ENCODE data around the gene EIF3B. TPM values are rescaled to one million over a fixed set of nuclear protein-coding genes. Genes with fewer than 3 reads are reported as not detected.

EIF3B gene
- total RNA-seq, 1 experiment from 2014 or later = 364 TPM

DNA sequence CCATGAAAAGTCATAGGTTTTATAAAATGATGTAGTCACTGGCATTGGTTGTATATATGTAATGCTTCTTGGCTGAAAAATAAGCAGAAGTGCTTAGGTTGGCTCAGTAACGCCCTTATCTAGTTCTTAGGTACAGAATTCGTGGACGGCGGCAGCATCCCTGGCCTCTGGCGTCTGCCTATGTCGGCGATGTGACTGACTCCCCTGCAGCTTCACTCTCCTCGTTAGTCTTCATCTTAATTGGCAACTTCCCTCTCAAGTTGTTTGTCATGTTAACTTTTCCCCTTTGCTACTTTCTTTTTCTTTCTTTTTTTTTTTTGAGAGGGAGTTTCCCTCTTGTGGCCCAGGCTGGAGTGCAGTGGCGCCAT is 67.3 kb downstream of the EIF3B start:
- ChIA-PET CTCF (no interaction called here), POLR2A (ENCODE audit: low non-redundant PET) (no interaction called here)
- no peak overlapping the region for H3K4me3 ChIP-seq (ENCODE audit: low read depth, low read length, poor library complexity, severe bottlenecking)
- no peaks in the 10 kb centered on the region for H3K36me3 ChIP-seq (ENCODE audit: insufficient read depth, low read length, poor library complexity, severe bottlenecking)
- no peak overlapping the region for H3K27ac ChIP-seq (ENCODE audit: low read depth, low read length, poor library complexity, severe bottlenecking)
- BruUV-seq (replicated peaks) = no TSS peak
- no peaks in the 10 kb centered on the region for H3K4me1 ChIP-seq (ENCODE audit: insufficient read depth, low read length, poor library complexity, severe bottlenecking)
- DNase-seq (ENCODE audit: low spot score) = no peak
- intact Hi-C loops (cut with micrococcal nuclease; ENCODE audit: unreplicated experiment) = no loop called here
- TF ChIP-seq, protein P1, sequence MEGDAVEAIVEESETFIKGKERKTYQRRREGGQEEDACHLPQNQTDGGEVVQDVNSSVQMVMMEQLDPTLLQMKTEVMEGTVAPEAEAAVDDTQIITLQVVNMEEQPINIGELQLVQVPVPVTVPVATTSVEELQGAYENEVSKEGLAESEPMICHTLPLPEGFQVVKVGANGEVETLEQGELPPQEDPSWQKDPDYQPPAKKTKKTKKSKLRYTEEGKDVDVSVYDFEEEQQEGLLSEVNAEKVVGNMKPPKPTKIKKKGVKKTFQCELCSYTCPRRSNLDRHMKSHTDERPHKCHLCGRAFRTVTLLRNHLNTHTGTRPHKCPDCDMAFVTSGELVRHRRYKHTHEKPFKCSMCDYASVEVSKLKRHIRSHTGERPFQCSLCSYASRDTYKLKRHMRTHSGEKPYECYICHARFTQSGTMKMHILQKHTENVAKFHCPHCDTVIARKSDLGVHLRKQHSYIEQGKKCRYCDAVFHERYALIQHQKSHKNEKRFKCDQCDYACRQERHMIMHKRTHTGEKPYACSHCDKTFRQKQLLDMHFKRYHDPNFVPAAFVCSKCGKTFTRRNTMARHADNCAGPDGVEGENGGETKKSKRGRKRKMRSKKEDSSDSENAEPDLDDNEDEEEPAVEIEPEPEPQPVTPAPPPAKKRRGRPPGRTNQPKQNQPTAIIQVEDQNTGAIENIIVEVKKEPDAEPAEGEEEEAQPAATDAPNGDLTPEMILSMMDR (conservative IDR thresholded peaks at IDR 0.05; ENCODE audit: low read depth, low read length) = no peak
- no peaks in the 10 kb centered on the region for H3K27me3 ChIP-seq (replicated peaks; ENCODE audit: insufficient read depth, low read depth, low read length, poor library complexity)
- H3K9me3 ChIP-seq (ENCODE audit: low read depth, low read length, poor library complexity, severe bottlenecking) = no peaks in the 10 kb centered on the region

DNA sequence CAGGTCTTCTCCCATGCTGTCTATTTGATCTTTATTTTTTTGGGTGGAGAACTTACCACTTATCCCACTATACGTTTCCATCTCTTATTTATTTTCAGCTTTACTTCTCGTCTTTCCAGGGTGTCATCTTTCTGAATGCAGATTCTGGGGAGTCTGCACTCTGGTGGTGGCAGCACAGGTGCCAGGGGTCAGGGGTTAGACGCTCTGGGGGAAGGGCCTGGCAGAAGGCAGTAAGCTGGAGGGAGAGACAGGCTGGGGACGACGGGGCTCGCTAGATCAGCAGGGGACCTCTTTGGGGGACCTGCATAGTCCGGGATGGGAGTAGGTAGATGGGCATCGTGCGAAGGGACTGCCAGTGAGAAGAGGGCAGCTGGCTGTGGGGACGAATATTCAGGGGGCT is 71.1 kb downstream of the EIF3B start:
- no peaks in the 10 kb centered on the region for H3K27me3 ChIP-seq (replicated peaks; ENCODE audit: insufficient read depth, low read depth, low read length, poor library complexity)
- TF ChIP-seq, protein P1 (conservative IDR thresholded peaks at IDR 0.05; ENCODE audit: low read depth, low read length) = no peak
- TF ChIP-seq EZH2 (IDR thresholded peaks at IDR 0.05; ENCODE audit: borderline replicate concordance, low read depth, low read length, poor library complexity, severe bottlenecking) = no peak
- DNase-seq (ENCODE audit: low spot score) = no peak
- no peak overlapping the region for H3K4me3 ChIP-seq (ENCODE audit: low read depth, low read length, poor library complexity, severe bottlenecking)
- POLR2A ChIA-PET (ENCODE audit: low non-redundant PET) = no interaction called here
- H3K4me1 ChIP-seq (ENCODE audit: insufficient read depth, low read length, poor library complexity, severe bottlenecking) = no peaks in the 10 kb centered on the region
- CTCF ChIA-PET = no interaction called here
- no peaks in the 10 kb centered on the region for H3K36me3 ChIP-seq (ENCODE audit: insufficient read depth, low read length, poor library complexity, severe bottlenecking)
- intact Hi-C loops (cut with micrococcal nuclease; ENCODE audit: unreplicated experiment) = no loop called here
- H3K9me3 ChIP-seq (ENCODE audit: low read depth, low read length, poor library complexity, severe bottlenecking) = no peaks in the 10 kb centered on the region
- no TSS peak for BruUV-seq (replicated peaks)
- no peak overlapping the region for H3K27ac ChIP-seq (ENCODE audit: low read depth, low read length, poor library complexity, severe bottlenecking)

Other genes with a start within 250 kb of the EIF3B start
- 46.7 and 54.3 TPM in 2 replicates for gene MAD1L1, start 121.9 kb upstream of the EIF3B start, total RNA-seq (2021)
- 50.4 and 51.3 TPM in 2 replicates for gene MRM2, start 112.6 kb upstream of the EIF3B start, total RNA-seq (2021)
- 115 and 117 TPM in 2 replicates for gene NUDT1, start 112.6 kb upstream of the EIF3B start, total RNA-seq (2021)
- 42.9 and 52.1 TPM in 2 replicates for gene SNX8, start 40.4 kb upstream of the EIF3B start, total RNA-seq (2021)
- 19.7 and 21.8 TPM in 2 replicates for gene CHST12, start 48.8 kb downstream of the EIF3B start, total RNA-seq (2021)
- not detected in 2 replicates for gene GRIFIN, start 121.6 kb downstream of the EIF3B start, total RNA-seq (2021)
- 8.7 and 11.7 TPM in 2 replicates for gene LFNG, start 164.9 kb downstream of the EIF3B start, total RNA-seq (2021)
- gene BRAT1, start 200.7 kb downstream of the EIF3B start, total RNA-seq (2021) = 47.9 and 48.8 TPM in 2 replicates
- 35.4 and 42.8 TPM in 2 replicates for gene IQCE, start 204.2 kb downstream of the EIF3B start, total RNA-seq (2021)